HCT116 (cell line): ENCODE results near the gene PHTF1. TPM values are rescaled to one million over a fixed set of nuclear protein-coding genes. Genes with fewer than 3 reads are reported as not detected.
A peak's percentile ranks its signal among the peaks of the same experiment; 100 is the strongest.

Experiments used
- ATAC-seq: fragments of 200-7000 bp; cut with Tn5 transposase; 2 replicates; pipeline ENCODE4 v1.9.1; 2020; ENCODE audit warnings: mild to moderate bottlenecking, moderate library complexity
- BruUV-seq: library from RNA; stranded (reverse); fragments of 400-500 nt; replicated peaks from 2 replicates; lab custom pipeline; 2021; lab: Mats Ljungman, UMichigan
- CTCF ChIA-PET: fragments of 300-600 bp; sonication (Branson Sonifier 250); formaldehyde crosslinking; loops from one replicate; lab custom pipeline; 2021; ENCODE audit warnings: antibody characterized with exemption; lab: Charles Lee
- POLR2A ChIA-PET: fragments of 300-600, 350-600 bp; sonication (Branson Sonifier 250); formaldehyde crosslinking; loops from one replicate; lab custom pipeline; 2021; ENCODE audit warnings: antibody characterized with exemption; lab: Charles Lee
- RAD21 ChIA-PET, 2 experiments: fragments of 300-600 bp; sonication (Branson Sonifier 250); formaldehyde crosslinking; loops; one replicate each; lab custom pipeline; 2023; ENCODE audit warnings: low total read pairs in 2 of 2; ENCODE audit not compliant: uncharacterized antibody in 2 of 2, unreplicated experiment in 2 of 2, low non-redundant PET in 1 of 2; lab: Charles Lee
- DNase-seq: peaks from one replicate; pipeline ENCODE4 v3.0.0-alpha.2; 2010; ENCODE audit warnings: low read depth, low spot score
- H2AFZ ChIP-seq: fragments of 200-600 bp; shearing (Covaris generic), sonication (generic); 2 replicates; pipeline ENCODE4 v1.6.1; 2017; ENCODE audit warnings: low read depth, mixed run types, mixed read lengths, antibody characterized with exemption, low read length; ENCODE audit not compliant: poor library complexity, severe bottlenecking
- H3K27ac ChIP-seq: 2 replicates; pipeline ENCODE4 v1.5.1; 2012; ENCODE audit warnings: low read depth, low read length
- H3K27me3 ChIP-seq: fragments of 200-600 bp; sonication (generic); 2 replicates; pipeline ENCODE4 v1.6.1; 2016; ENCODE audit warnings: mixed run types, low read length, mixed read lengths; ENCODE audit not compliant: insufficient read depth
- H3K36me3 ChIP-seq, 2 experiments: fragments of 200-500 bp in 1 of 2; fragments of 200-600 bp in 1 of 2; sonication (Bioruptor generic) in 1 of 2; sonication (generic) in 1 of 2; 2 replicates each; pipeline versions ENCODE4 v1.5.1 to v1.6.1; 2014 to 2016; ENCODE audit warnings: low read length in 2 of 2, inconsistent platforms in 1 of 2, mixed read lengths in 1 of 2, mixed run types in 1 of 2; ENCODE audit not compliant: insufficient read depth in 2 of 2, control insufficient read depth in 1 of 2
- H3K4me1 ChIP-seq, 2 experiments: fragments of 200-600 bp in 1 of 2; sonication (generic) in 1 of 2; 2 replicates each; pipeline versions ENCODE4 v1.5.1 to v1.6.1; 2012 to 2017; ENCODE audit warnings: low read length in 2 of 2, inconsistent platforms in 1 of 2, mild to moderate bottlenecking in 1 of 2, mixed read lengths in 1 of 2, mixed run types in 1 of 2, moderate library complexity in 1 of 2; ENCODE audit not compliant: insufficient read depth in 2 of 2, control insufficient read depth in 1 of 2
- H3K4me2 ChIP-seq: fragments of 200-600 bp; sonication (generic); 2 replicates; pipeline ENCODE4 v1.6.1; 2017; ENCODE audit warnings: mixed run types, low read length, mixed read lengths
- H3K4me3 ChIP-seq, 2 experiments: fragments of 200-600 bp in 1 of 2; sonication (generic) in 1 of 2; replicated peaks in 1 of 2; 2 replicates each; pipeline ENCODE4 v1.5.1; 2011 to 2016; ENCODE audit warnings: low read length in 2 of 2, control low read depth in 1 of 2, low read depth in 1 of 2, mild to moderate bottlenecking in 1 of 2, mixed read lengths in 1 of 2, mixed run types in 1 of 2
- H3K79me2 ChIP-seq: fragments of 200-600 bp; sonication (generic); 2 replicates; pipeline ENCODE4 v1.6.1; 2017; ENCODE audit warnings: mild to moderate bottlenecking, mixed run types, low read length, moderate library complexity, mixed read lengths; ENCODE audit not compliant: insufficient read depth
- H3K9ac ChIP-seq: fragments of 200-600 bp; sonication (generic); 2 replicates; pipeline ENCODE4 v1.6.1; 2016; ENCODE audit warnings: low read length, mixed read lengths
- H3K9me2 ChIP-seq: fragments of 200-600 bp; sonication (generic), shearing (Covaris generic); 2 replicates; pipeline ENCODE4 v1.6.1; 2017; ENCODE audit warnings: mixed run types, mild to moderate bottlenecking, moderate library complexity; ENCODE audit not compliant: insufficient read depth
- H3K9me3 ChIP-seq, 2 experiments: fragments of 200-500 bp in 1 of 2; fragments of 200-600 bp in 1 of 2; sonication (Bioruptor generic) in 1 of 2; sonication (generic) in 1 of 2; 2 replicates each; pipeline ENCODE4 v1.6.1; 2014 to 2017; ENCODE audit warnings: low read length in 2 of 2, mixed read lengths in 2 of 2, inconsistent platforms in 1 of 2, low read depth in 1 of 2, mild to moderate bottlenecking in 1 of 2, mixed run types in 1 of 2, moderate library complexity in 1 of 2; ENCODE audit not compliant: control insufficient read depth in 1 of 2, insufficient read depth in 1 of 2
- H4K20me1 ChIP-seq: fragments of 200-600 bp; sonication (generic), shearing (Covaris generic); 2 replicates; pipeline ENCODE4 v1.6.1; 2017; ENCODE audit warnings: mixed run types, mild to moderate bottlenecking, moderate library complexity; ENCODE audit not compliant: insufficient read depth
- ATF3 ChIP-seq: IDR thresholded peaks from 2 replicates; pipeline ENCODE4 v1.6.1; 2012
- EGR1 ChIP-seq: IDR thresholded peaks from 2 replicates; pipeline ENCODE4 v1.6.1; 2012; ENCODE audit warnings: low read depth
- ELF1 ChIP-seq: IDR thresholded peaks from 2 replicates; pipeline ENCODE4 v1.6.1; 2012; ENCODE audit warnings: low read depth, borderline replicate concordance
- EZH2 ChIP-seq: fragments of 200-600 bp; sonication (generic); IDR thresholded peaks from 2 replicates; pipeline ENCODE4 v1.6.1; 2017; ENCODE audit warnings: antibody characterized with exemption, mixed run types
- EZH2phosphoT487 ChIP-seq: fragments of 200-600 bp; IDR thresholded peaks from 2 replicates; pipeline ENCODE4 v1.6.1; 2018; ENCODE audit warnings: antibody characterized with exemption, borderline replicate concordance
- FOSL1 ChIP-seq: IDR thresholded peaks from 2 replicates; pipeline ENCODE4 v1.6.1; 2012; ENCODE audit warnings: low read depth
- JUND ChIP-seq: IDR thresholded peaks from 2 replicates; pipeline ENCODE4 v1.6.1; 2012
- MAX ChIP-seq: IDR thresholded peaks from 2 replicates; pipeline ENCODE4 v1.6.1; 2012
- POLR2A ChIP-seq: IDR thresholded peaks from 2 replicates; pipeline ENCODE4 v1.7.0; 2011; ENCODE audit warnings: borderline replicate concordance; ENCODE audit not compliant: insufficient read depth, insufficient read length; ENCODE audit errors: extremely low read depth
- POLR2AphosphoS5 ChIP-seq: IDR thresholded peaks from 2 replicates; pipeline ENCODE4 v1.6.1; 2011; ENCODE audit warnings: mild to moderate bottlenecking, low read depth, low read length, moderate library complexity
- REST ChIP-seq: IDR thresholded peaks from 2 replicates; pipeline ENCODE4 v1.6.1; 2012; ENCODE audit warnings: low read depth
- SIN3A ChIP-seq: IDR thresholded peaks from 2 replicates; pipeline ENCODE4 v1.6.1; 2012; ENCODE audit warnings: low read depth
- SP1 ChIP-seq: IDR thresholded peaks from 2 replicates; pipeline ENCODE4 v1.6.1; 2012; ENCODE audit warnings: low read depth
- SRF ChIP-seq: IDR thresholded peaks from 2 replicates; pipeline ENCODE4 v1.6.1; 2012; ENCODE audit warnings: low read depth
- YY1 ChIP-seq: IDR thresholded peaks from 2 replicates; pipeline ENCODE4 v1.6.1; 2011; ENCODE audit warnings: low read length, low read depth, moderate library complexity, mild to moderate bottlenecking; ENCODE audit not compliant: insufficient replicate concordance; ENCODE audit errors: extremely low read depth
- ZFX ChIP-seq: fragments of 450-650 bp; IDR thresholded peaks from 2 replicates; pipeline ENCODE4 v1.6.1; 2017
- ZNF274 ChIP-seq: fragments of 200-500 bp; sonication (Bioruptor generic); IDR thresholded peaks from 2 replicates; pipeline ENCODE4 v1.6.1; 2014; ENCODE audit warnings: mild to moderate bottlenecking, low read depth, low read length, inconsistent platforms
- intact Hi-C: fragments of 100-400 bp; cut with micrococcal nuclease; formaldehyde crosslinking; loops from 2 replicates; pipeline ENCODE4 v1.10.0; 2022
- total RNA-seq: library from RNA; stranded (reverse); gene quantifications from one replicate; pipeline ENCODE4 v1.2.1, GENCODE V29; 2021; ENCODE audit not compliant: unreplicated experiment

Gene PHTF1
- total RNA-seq, 1 experiment from 2014 or later: 11.4 TPM

GRCh38 chr1:113665071-113665470 is 94.2 kb downstream of the PHTF1 start:
- no peaks in the 10 kb centered on the region for H3K9me3 ChIP-seq
- no peak for TF ChIP-seq EZH2phosphoT487
- TF ChIP-seq MAX: no peak
- no peak for TF ChIP-seq POLR2A
- TF ChIP-seq EGR1: no peak
- TF ChIP-seq SRF: no peak
- TF ChIP-seq EZH2: no peak
- TF ChIP-seq YY1: no peak
- TF ChIP-seq, all 23 proteins: peak for 0
- Histone ChIP-seq H3K9ac (no peak overlapping the region), H3K79me2 (no peaks in the 10 kb centered on the region), H3K4me2 (no peak overlapping the region), H2AFZ (no peak overlapping the region), H3K4me3 (no peak overlapping the region), H3K27ac (no peak overlapping the region), H3K27me3 (no peaks in the 10 kb centered on the region), H3K4me1 (peaks cover 3 to 10% of the 10 kb centered on the region in 2 experiments; a peak in 3 of 4 replicates), H3K9me2 (no peaks in the 10 kb centered on the region), H3K36me3 (no peaks in the 10 kb centered on the region), H4K20me1 (no peaks in the 10 kb centered on the region)
- DNase-seq (no peak), ATAC-seq (no peak)
- intact Hi-C loops: no loop called here
- BruUV-seq: no TSS peak
- ChIA-PET RAD21 (no interaction called here), CTCF (no interaction called here), POLR2A (no interaction called here)

- BruUV-seq: no TSS peak
- no peaks in the 10 kb centered on the region for H3K36me3 ChIP-seq
- no peaks in the 10 kb centered on the region for H3K9me3 ChIP-seq
- H3K9ac ChIP-seq: no peak overlapping the region
- no peak overlapping the region for H3K4me3 ChIP-seq
- intact Hi-C loops: no loop called here
- no peak overlapping the region; the same call in 1 of the 2 replicates for H3K27ac ChIP-seq
- no peaks in the 10 kb centered on the region for H3K27me3 ChIP-seq
- DNase-seq: no peak
- H4K20me1 ChIP-seq: no peaks in the 10 kb centered on the region
- POLR2A ChIA-PET: no interaction called here
- peak; percentile 27; the same call in 1 of the 2 replicates for ATAC-seq
- H3K9me2 ChIP-seq: no peaks in the 10 kb centered on the region
- no peaks in the 10 kb centered on the region for H3K79me2 ChIP-seq
- no peak overlapping the region for H2AFZ ChIP-seq
- peaks cover 3 to 10% of the 10 kb centered on the region in 2 experiments; a peak in 3 of 4 replicates for H3K4me1 ChIP-seq
- no peak for TF ChIP-seq ZNF274
- no peak for TF ChIP-seq ZFX
- no peak for TF ChIP-seq SP1
- no peak for TF ChIP-seq REST
- TF ChIP-seq ATF3: no peak
- TF ChIP-seq SRF: no peak
- no peak for TF ChIP-seq EZH2phosphoT487
- TF ChIP-seq SIN3A: no peak
- TF ChIP-seq JUND: no peak
- TF ChIP-seq FOSL1: no peak
- TF ChIP-seq ELF1: no peak
- TF ChIP-seq EZH2: no peak
- TF ChIP-seq POLR2AphosphoS5: no peak
- TF ChIP-seq POLR2A: no peak
- RAD21 ChIA-PET: no interaction called here
- H3K4me2 ChIP-seq: peak overlapping the region; percentile 27; the same call in 1 of the 2 replicates
- CTCF ChIA-PET: no interaction called here
Observed at GRCh38 chr1:113663165-113663951, 95.9 kb downstream of the PHTF1 start.
